ENCODE data around the gene NCCRP1. TPM values are rescaled to one million over a fixed set of nuclear protein-coding genes. Genes with fewer than 3 reads are reported as not detected.

The NCCRP1 gene
- total and polyA plus RNA-seq, 2 experiments from 2014 or later, result 2.5 to 7.0 TPM

GRCh38 chr19:39251081-39251480 lies 54.3 kb downstream of the NCCRP1 start:
- no peaks in the 10 kb centered on the region for H4K20me1 ChIP-seq (ENCODE audit: insufficient read depth, poor library complexity, severe bottlenecking)
- H3K4me2 ChIP-seq, result no peak overlapping the region
- DNase-seq (ENCODE audit: low spot score), result no peak
- peaks cover 4% of the 10 kb centered on the region for H3K4me1 ChIP-seq (ENCODE audit: insufficient read depth)
- TF ChIP-seq EZH2phosphoT487 (IDR thresholded peaks at IDR 0.05; ENCODE audit: low read depth, severe bottlenecking, unreplicated experiment), result no peak
- no peak for TF ChIP-seq EZH2 (IDR thresholded peaks at IDR 0.05; ENCODE audit: borderline replicate concordance)
- TF ChIP-seq, protein P1, sequence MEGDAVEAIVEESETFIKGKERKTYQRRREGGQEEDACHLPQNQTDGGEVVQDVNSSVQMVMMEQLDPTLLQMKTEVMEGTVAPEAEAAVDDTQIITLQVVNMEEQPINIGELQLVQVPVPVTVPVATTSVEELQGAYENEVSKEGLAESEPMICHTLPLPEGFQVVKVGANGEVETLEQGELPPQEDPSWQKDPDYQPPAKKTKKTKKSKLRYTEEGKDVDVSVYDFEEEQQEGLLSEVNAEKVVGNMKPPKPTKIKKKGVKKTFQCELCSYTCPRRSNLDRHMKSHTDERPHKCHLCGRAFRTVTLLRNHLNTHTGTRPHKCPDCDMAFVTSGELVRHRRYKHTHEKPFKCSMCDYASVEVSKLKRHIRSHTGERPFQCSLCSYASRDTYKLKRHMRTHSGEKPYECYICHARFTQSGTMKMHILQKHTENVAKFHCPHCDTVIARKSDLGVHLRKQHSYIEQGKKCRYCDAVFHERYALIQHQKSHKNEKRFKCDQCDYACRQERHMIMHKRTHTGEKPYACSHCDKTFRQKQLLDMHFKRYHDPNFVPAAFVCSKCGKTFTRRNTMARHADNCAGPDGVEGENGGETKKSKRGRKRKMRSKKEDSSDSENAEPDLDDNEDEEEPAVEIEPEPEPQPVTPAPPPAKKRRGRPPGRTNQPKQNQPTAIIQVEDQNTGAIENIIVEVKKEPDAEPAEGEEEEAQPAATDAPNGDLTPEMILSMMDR (IDR thresholded peaks at IDR 0.05; ENCODE audit: poor library complexity), result no peak
- no peak overlapping the region for H2AFZ ChIP-seq
- H3K79me2 ChIP-seq, result no peaks in the 10 kb centered on the region
- peaks cover 29% of the 10 kb centered on the region for H3K27me3 ChIP-seq
- no peaks in the 10 kb centered on the region for H3K9me3 ChIP-seq (ENCODE audit: low read depth)
- no peaks in the 10 kb centered on the region for H3K36me3 ChIP-seq (replicated peaks; ENCODE audit: insufficient read depth, low read depth)
- H3K27ac ChIP-seq, result no peak overlapping the region
- H3K9me2 ChIP-seq (replicated peaks; ENCODE audit: insufficient read depth), result no peaks in the 10 kb centered on the region
- no peak overlapping the region for H3K4me3 ChIP-seq
- 58% methylated on average over 5 of the region's 5 CpGs for WGBS (ENCODE audit: low lambda C conversion rate, missing lambda C conversion rate)

Other genes with a start within 250 kb of the NCCRP1 start
- 41.9 and 48.4 TPM in 2 replicates for gene FBXO17, start 221.2 kb upstream of the NCCRP1 start, total RNA-seq
- 49.4 and 59.9 TPM in 2 replicates for gene FBXO17, start 221.2 kb upstream of the NCCRP1 start, polyA plus RNA-seq
- gene FBXO27, start 164.4 kb upstream of the NCCRP1 start, total RNA-seq, result 6.7 and 15.2 TPM in 2 replicates
- 10.3 and 11.0 TPM in 2 replicates for gene FBXO27, start 164.4 kb upstream of the NCCRP1 start, polyA plus RNA-seq
- gene ACP7, start 112.6 kb upstream of the NCCRP1 start, total RNA-seq, result 0.16 and 0.23 TPM in 2 replicates
- gene ACP7, start 112.6 kb upstream of the NCCRP1 start, polyA plus RNA-seq, result 0.13 and 0.21 TPM in 2 replicates
- gene PAK4, start 71.2 kb upstream of the NCCRP1 start, total RNA-seq, result 15.2 and 20.3 TPM in 2 replicates
- 39.6 and 41.0 TPM in 2 replicates for gene PAK4, start 71.2 kb upstream of the NCCRP1 start, polyA plus RNA-seq
- 2.5 TPM in 1 of 2 replicates, not detected in the other for gene SYCN, start 7.3 kb downstream of the NCCRP1 start, total RNA-seq
- gene SYCN, start 7.3 kb downstream of the NCCRP1 start, polyA plus RNA-seq, result 0.37 TPM in 1 of 2 replicates, not detected in the other
- not detected in 2 replicates for gene IFNL3, start 48.0 kb downstream of the NCCRP1 start, total RNA-seq
- 0.26 TPM in 1 of 2 replicates, not detected in the other for gene IFNL3, start 48.0 kb downstream of the NCCRP1 start, polyA plus RNA-seq
- gene IFNL4, start 51.9 kb downstream of the NCCRP1 start, total RNA-seq, result not detected in 2 replicates
- 0.29 TPM in 1 of 2 replicates, not detected in the other for gene IFNL4, start 51.9 kb downstream of the NCCRP1 start, polyA plus RNA-seq
- gene IFNL2, start 71.4 kb downstream of the NCCRP1 start, total RNA-seq, result not detected in 2 replicates
- not detected in 2 replicates for gene IFNL2, start 71.4 kb downstream of the NCCRP1 start, polyA plus RNA-seq
- not detected in 2 replicates for gene IFNL1, start 99.4 kb downstream of the NCCRP1 start, total RNA-seq
- not detected in 2 replicates for gene IFNL1, start 99.4 kb downstream of the NCCRP1 start, polyA plus RNA-seq
- gene LRFN1, start 123.9 kb downstream of the NCCRP1 start, total RNA-seq, result 1.1 and 2.4 TPM in 2 replicates
- 5.6 and 6.1 TPM in 2 replicates for gene LRFN1, start 123.9 kb downstream of the NCCRP1 start, polyA plus RNA-seq
- 0.32 TPM in 1 of 2 replicates, not detected in the other for gene GMFG, start 139.1 kb downstream of the NCCRP1 start, total RNA-seq
- 0.86 and 2.9 TPM in 2 replicates for gene GMFG, start 139.1 kb downstream of the NCCRP1 start, polyA plus RNA-seq
- 39.2 and 54.8 TPM in 2 replicates for gene SAMD4B, start 145.5 kb downstream of the NCCRP1 start, total RNA-seq
- gene SAMD4B, start 145.5 kb downstream of the NCCRP1 start, polyA plus RNA-seq, result 61.0 and 66.5 TPM in 2 replicates
- 30.4 and 42.5 TPM in 2 replicates for gene PAF1, start 194.1 kb downstream of the NCCRP1 start, total RNA-seq
- gene PAF1, start 194.1 kb downstream of the NCCRP1 start, polyA plus RNA-seq, result 53.5 and 54.4 TPM in 2 replicates
- 18.9 and 21.4 TPM in 2 replicates for gene MED29, start 194.4 kb downstream of the NCCRP1 start, total RNA-seq
- 27.9 and 38.6 TPM in 2 replicates for gene MED29, start 194.4 kb downstream of the NCCRP1 start, polyA plus RNA-seq
- gene ZFP36, start 209.9 kb downstream of the NCCRP1 start, total RNA-seq, result 72.9 and 95.8 TPM in 2 replicates
- 1,034 and 1,087 TPM in 2 replicates for gene ZFP36, start 209.9 kb downstream of the NCCRP1 start, polyA plus RNA-seq
- gene PLEKHG2, start 215.7 kb downstream of the NCCRP1 start, total RNA-seq, result 17.7 and 25.3 TPM in 2 replicates
- 34.0 and 44.0 TPM in 2 replicates for gene PLEKHG2, start 215.7 kb downstream of the NCCRP1 start, polyA plus RNA-seq
- gene RPS16, start 239.0 kb downstream of the NCCRP1 start, total RNA-seq, result 63.8 and 115 TPM in 2 replicates
- 409 and 411 TPM in 2 replicates for gene RPS16, start 239.0 kb downstream of the NCCRP1 start, polyA plus RNA-seq
- gene SUPT5H, start 248.6 kb downstream of the NCCRP1 start, total RNA-seq, result 63.7 and 71.6 TPM in 2 replicates
- 184 and 213 TPM in 2 replicates for gene SUPT5H, start 248.6 kb downstream of the NCCRP1 start, polyA plus RNA-seq

All from hepatocyte (in vitro differentiated cells).